ENCODE results near the gene PET100.
A peak's percentile ranks its signal among the peaks of the same experiment; 100 is the strongest.

Gene PET100

GRCh38 chr19:7610491-7611240 is 18.9 kb upstream of the PET100 start:
- no peak overlapping the region for H3K14ac ChIP-seq (ENCODE audit: low read length in 2 of 2)

GRCh38 chr19:7611541-7612279 is 17.9 kb upstream of the PET100 start:
- Histone ChIP-seq H3K4me3 (ENCODE audit: insufficient read depth in 1 of 2, low read depth in 1 of 2, low read length in 2 of 2) (no peak overlapping the region), H4K8ac (ENCODE audit: low read length) (no peak overlapping the region), H3K79me1 (replicated peaks; ENCODE audit: low read length, poor library complexity, severe bottlenecking) (no peaks in the 10 kb centered on the region), H2BK15ac (ENCODE audit: low read depth, poor library complexity, severe bottlenecking) (no peak overlapping the region), H3K14ac (ENCODE audit: low read length in 2 of 2) (no peak overlapping the region), H4K91ac (ENCODE audit: low read length) (no peak overlapping the region), H2BK5ac (ENCODE audit: low read depth, low read length, poor library complexity, severe bottlenecking) (no peak overlapping the region), H3K27ac (ENCODE audit: low read length, poor library complexity, severe bottlenecking) (no peak overlapping the region), H3K9ac (ENCODE audit: low read length) (no peak overlapping the region), H3K4ac (ENCODE audit: low read depth in 1 of 2, low read length in 2 of 2) (no peak overlapping the region), H3K9me3 (ENCODE audit: control insufficient read depth, low read length) (no peaks in the 10 kb centered on the region), H3K27me3 (ENCODE audit: control insufficient read depth in 1 of 2, insufficient read depth in 1 of 2, low read length in 2 of 2) (no peaks in the 10 kb centered on the region), H3K23ac (ENCODE audit: low read length in 2 of 2) (no peak overlapping the region), H3K36me3 (ENCODE audit: control insufficient read depth in 1 of 2, insufficient read depth in 2 of 2, low read depth in 1 of 2, low read length in 2 of 2) (peaks cover 0 to 7% of the 10 kb centered on the region in 2 experiments), H3K4me1 (ENCODE audit: control insufficient read depth, insufficient read depth, low read depth, low read length) (no peaks in the 10 kb centered on the region), H2BK12ac (ENCODE audit: low read length in 2 of 2) (no peak overlapping the region), H3K4me2 (ENCODE audit: low read length, poor library complexity, severe bottlenecking) (no peak overlapping the region), H2AK5ac (ENCODE audit: low read length, severe bottlenecking) (no peak overlapping the region), H2AFZ (ENCODE audit: low read depth, low read length) (no peak overlapping the region), H2BK120ac (ENCODE audit: low read depth, low read length) (no peak overlapping the region), H3K18ac (ENCODE audit: low read depth in 1 of 2, low read length in 2 of 2) (no peak overlapping the region)
- 87% methylated on average over 39 of the region's 41 CpGs for WGBS
- no peak for DNase-seq

More at GRCh38 chr19:7610491-7611240, 18.9 kb upstream of the PET100 start:
- H3K9me3 ChIP-seq (ENCODE audit: control insufficient read depth, low read length), result no peaks in the 10 kb centered on the region
- no peak overlapping the region for H4K91ac ChIP-seq (ENCODE audit: low read length)
- H3K27me3 ChIP-seq (ENCODE audit: control insufficient read depth in 1 of 2, insufficient read depth in 1 of 2, low read length in 2 of 2), result no peaks in the 10 kb centered on the region
- H3K4me1 ChIP-seq (ENCODE audit: control insufficient read depth, insufficient read depth, low read depth, low read length), result no peaks in the 10 kb centered on the region
- no peak overlapping the region for H3K4ac ChIP-seq (ENCODE audit: low read depth in 1 of 2, low read length in 2 of 2)
- H3K79me1 ChIP-seq (replicated peaks; ENCODE audit: low read length, poor library complexity, severe bottlenecking), result no peaks in the 10 kb centered on the region
- no peak overlapping the region for H2BK12ac ChIP-seq (ENCODE audit: low read length in 2 of 2)
- H3K9ac ChIP-seq (ENCODE audit: low read length), result no peak overlapping the region
- no peak overlapping the region for H2BK15ac ChIP-seq (ENCODE audit: low read depth, poor library complexity, severe bottlenecking)
- H2AFZ ChIP-seq (ENCODE audit: low read depth, low read length), result no peak overlapping the region
- H2BK120ac ChIP-seq (ENCODE audit: low read depth, low read length), result no peak overlapping the region
- no peak overlapping the region for H3K4me3 ChIP-seq (ENCODE audit: insufficient read depth in 1 of 2, low read depth in 1 of 2, low read length in 2 of 2)
- H3K18ac ChIP-seq (ENCODE audit: low read depth in 1 of 2, low read length in 2 of 2), result peak overlapping the region in 1 of 2 experiments; percentile 26
- no peak overlapping the region for H2AK5ac ChIP-seq (ENCODE audit: low read length, severe bottlenecking)
- WGBS, result 85% methylated on average over 29 of the region's 31 CpGs
- DNase-seq, result no peak
- H2BK5ac ChIP-seq (ENCODE audit: low read depth, low read length, poor library complexity, severe bottlenecking), result no peak overlapping the region
- H3K36me3 ChIP-seq (ENCODE audit: control insufficient read depth in 1 of 2, insufficient read depth in 2 of 2, low read depth in 1 of 2, low read length in 2 of 2), result peaks cover 0 to 3% of the 10 kb centered on the region in 2 experiments
- H3K27ac ChIP-seq (ENCODE audit: low read length, poor library complexity, severe bottlenecking), result no peak overlapping the region
- no peak overlapping the region for H3K4me2 ChIP-seq (ENCODE audit: low read length, poor library complexity, severe bottlenecking)
- no peak overlapping the region for H4K8ac ChIP-seq (ENCODE audit: low read length)
- no peak overlapping the region for H3K23ac ChIP-seq (ENCODE audit: low read length in 2 of 2)

- H3K79me1 ChIP-seq (replicated peaks; ENCODE audit: low read length, poor library complexity, severe bottlenecking), result no peaks in the 10 kb centered on the region
- H2BK120ac ChIP-seq (ENCODE audit: low read depth, low read length), result no peak overlapping the region
- H3K4me1 ChIP-seq (ENCODE audit: control insufficient read depth, insufficient read depth, low read depth, low read length), result no peaks in the 10 kb centered on the region
- no peak overlapping the region for H2BK15ac ChIP-seq (ENCODE audit: low read depth, poor library complexity, severe bottlenecking)
- no peak for DNase-seq
- no peak overlapping the region for H2AK5ac ChIP-seq (ENCODE audit: low read length, severe bottlenecking)
- H4K8ac ChIP-seq (ENCODE audit: low read length), result no peak overlapping the region
- H3K36me3 ChIP-seq (ENCODE audit: control insufficient read depth in 1 of 2, insufficient read depth in 2 of 2, low read depth in 1 of 2, low read length in 2 of 2), result peaks cover 0 to 15% of the 10 kb centered on the region in 2 experiments
- no peaks in the 10 kb centered on the region for H3K9me3 ChIP-seq (ENCODE audit: control insufficient read depth, low read length)
- no peak overlapping the region for H3K9ac ChIP-seq (ENCODE audit: low read length)
- no peak overlapping the region for H3K14ac ChIP-seq (ENCODE audit: low read length in 2 of 2)
- H2BK12ac ChIP-seq (ENCODE audit: low read length in 2 of 2), result no peak overlapping the region
- H3K4ac ChIP-seq (ENCODE audit: low read depth in 1 of 2, low read length in 2 of 2), result no peak overlapping the region
- H4K91ac ChIP-seq (ENCODE audit: low read length), result peak overlapping the region; percentile 27
- H3K27me3 ChIP-seq (ENCODE audit: control insufficient read depth in 1 of 2, insufficient read depth in 1 of 2, low read length in 2 of 2), result no peaks in the 10 kb centered on the region
- no peak overlapping the region for H3K4me3 ChIP-seq (ENCODE audit: insufficient read depth in 1 of 2, low read depth in 1 of 2, low read length in 2 of 2)
- no peak overlapping the region for H3K4me2 ChIP-seq (ENCODE audit: low read length, poor library complexity, severe bottlenecking)
- no peak overlapping the region for H3K27ac ChIP-seq (ENCODE audit: low read length, poor library complexity, severe bottlenecking)
- no peak overlapping the region for H3K23ac ChIP-seq (ENCODE audit: low read length in 2 of 2)
- WGBS, result 90% methylated on average over 77 of the region's 81 CpGs
- H3K18ac ChIP-seq (ENCODE audit: low read depth in 1 of 2, low read length in 2 of 2), result no peak overlapping the region
- H2AFZ ChIP-seq (ENCODE audit: low read depth, low read length), result no peak overlapping the region
- H2BK5ac ChIP-seq (ENCODE audit: low read depth, low read length, poor library complexity, severe bottlenecking), result no peak overlapping the region
Measured at GRCh38 chr19:7612282-7613274, 17.0 kb upstream of the PET100 start.

Measured in mesenchymal stem cell (in vitro differentiated cells and primary cell).